NCI-H526 (cell line): ENCODE measurements around the gene ACTMAP.

Source experiments
- DNase-seq, 2 experiments: peaks; one replicate each; lab custom pipeline; 2025; lab: John Stamatoyannopoulos, UW

ACTMAP gene

DNA sequence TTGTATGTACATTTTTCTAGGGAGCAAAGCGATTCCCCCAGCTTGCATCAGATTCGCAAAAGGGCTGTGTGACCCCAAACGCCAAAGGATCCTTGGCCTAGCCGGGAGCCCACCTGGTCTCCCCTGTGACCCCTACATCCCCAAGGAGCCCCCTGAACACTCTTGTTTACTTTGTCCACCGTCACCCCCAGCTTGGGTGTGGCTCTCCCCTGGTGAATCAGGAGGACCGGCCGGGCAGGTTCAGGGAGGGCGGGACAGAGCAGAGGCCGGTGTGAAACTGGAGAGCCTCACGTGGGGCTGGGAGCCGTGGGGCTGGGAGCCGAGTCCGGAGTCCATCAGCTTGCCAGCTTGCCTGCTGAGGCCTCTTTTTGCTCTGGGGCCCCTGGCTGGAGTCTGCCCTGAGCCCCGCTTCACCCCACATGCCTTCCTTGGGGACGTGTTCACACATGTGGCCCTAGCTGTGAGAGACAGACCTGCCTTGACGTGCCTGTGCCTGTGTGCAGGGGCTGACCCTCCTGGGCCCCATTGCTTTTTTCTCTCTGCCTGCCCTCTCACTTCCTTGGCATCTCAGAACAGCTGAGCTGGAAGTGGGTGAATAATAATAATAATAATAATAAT is 31.4 kb downstream of the ACTMAP start:
- DNase-seq = peak; percentile 32 to 80

DNA sequence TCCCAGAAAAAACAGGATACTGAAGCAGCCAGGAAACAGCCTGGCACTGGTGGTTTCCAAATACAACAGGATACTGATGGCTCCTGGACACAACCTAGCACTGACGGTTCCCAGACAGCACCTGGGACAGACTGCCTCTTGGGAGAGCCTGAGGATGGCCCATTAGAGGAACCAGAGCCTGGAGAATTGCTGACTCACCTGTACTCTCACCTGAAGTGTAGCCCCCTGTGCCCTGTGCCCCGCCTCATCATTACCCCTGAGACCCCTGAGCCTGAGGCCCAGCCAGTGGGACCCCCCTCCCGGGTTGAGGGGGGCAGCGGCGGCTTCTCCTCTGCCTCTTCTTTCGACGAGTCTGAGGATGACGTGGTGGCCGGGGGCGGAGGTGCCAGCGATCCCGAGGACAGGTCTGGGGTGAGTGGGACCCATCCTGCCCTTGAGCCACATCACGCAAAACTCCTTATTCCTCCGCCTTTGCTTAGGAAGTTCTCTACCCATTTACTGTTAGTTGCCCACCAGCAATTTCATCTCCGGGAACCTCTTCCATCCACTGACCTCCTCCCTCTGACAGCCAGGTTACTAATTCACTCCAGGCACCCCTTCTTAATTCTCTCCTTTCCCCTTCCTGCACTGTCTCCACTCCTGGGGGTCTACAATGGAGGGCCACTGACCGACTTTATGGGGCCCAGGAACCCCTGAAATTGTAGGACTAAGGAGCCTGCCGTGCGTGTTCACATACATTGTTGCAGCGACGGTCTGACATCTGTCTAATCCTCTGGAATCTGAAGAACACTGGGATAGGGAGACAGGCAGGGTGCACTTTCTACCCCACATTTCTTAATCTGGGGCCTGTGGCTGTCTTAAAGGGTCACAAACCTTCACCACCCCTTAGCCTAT is 32.1 kb downstream of the ACTMAP start:
- DNase-seq = peak; percentile 20 to 58

DNA sequence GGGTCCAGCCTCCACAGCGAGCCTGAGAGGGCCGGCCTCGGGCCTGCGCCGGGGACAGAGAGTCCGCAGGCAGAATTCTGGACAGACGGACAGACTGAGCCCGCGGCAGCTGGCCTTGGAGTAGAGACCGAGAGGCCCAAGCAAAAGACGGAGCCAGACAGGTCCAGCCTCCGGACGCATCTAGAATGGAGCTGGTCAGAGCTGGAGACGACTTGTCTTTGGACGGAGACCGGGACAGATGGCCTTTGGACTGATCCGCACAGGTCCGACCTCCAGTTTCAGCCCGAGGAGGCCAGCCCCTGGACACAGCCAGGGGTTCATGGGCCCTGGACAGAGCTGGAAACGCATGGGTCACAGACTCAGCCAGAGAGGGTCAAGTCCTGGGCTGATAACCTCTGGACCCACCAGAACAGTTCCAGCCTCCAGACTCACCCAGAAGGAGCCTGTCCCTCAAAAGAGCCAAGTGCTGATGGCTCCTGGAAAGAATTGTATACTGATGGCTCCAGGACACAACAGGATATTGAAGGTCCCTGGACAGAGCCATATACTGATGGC is 32.9 kb downstream of the ACTMAP start:
- no peak for DNase-seq

DNA sequence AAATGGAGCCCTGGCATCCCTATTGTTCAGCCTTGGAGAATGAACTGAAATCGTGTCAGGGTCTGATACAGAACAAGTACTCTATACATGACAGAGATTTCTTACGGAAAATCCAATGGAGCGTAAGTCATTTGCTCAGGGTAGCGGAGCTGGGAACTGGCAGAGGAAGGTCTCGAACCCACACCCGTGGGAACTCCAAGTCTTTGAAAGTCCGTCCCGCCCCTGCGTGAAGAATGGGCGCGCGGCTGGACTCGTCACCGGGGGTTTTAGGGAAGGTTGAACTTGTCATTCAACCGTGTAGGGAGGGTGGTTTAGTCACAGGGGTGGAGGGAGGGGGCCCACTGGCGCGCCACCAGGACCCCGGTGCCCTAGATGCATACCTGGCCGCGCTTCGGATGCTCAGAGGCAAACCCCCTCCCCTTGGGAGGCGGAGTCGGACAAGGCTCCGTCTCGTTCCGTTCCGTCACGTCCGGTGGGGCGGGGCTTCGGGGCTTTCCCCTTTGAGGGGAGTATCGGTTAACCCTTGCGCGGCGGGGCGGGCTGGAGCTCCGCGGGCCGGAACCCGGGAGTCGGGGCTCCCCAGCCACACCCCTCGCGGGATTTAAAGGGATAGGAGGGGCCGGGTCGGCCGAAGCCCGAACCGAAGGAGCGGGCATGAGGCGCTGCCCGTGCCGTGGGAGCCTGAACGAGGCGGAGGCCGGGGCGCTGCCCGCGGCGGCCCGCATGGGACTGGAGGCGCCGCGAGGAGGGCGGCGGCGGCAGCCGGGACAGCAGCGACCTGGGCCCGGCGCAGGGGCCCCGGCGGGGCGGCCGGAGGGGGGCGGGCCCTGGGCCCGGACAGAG is 33.6 kb downstream of the ACTMAP start, which contains the start of the genes COQ8B and ITPKC:
TSS of gene COQ8B (minus strand) at position 405 of the 843 bp plus-strand sequence. CDS start 2,254 bp downstream, outside the sequence.
TSS of gene ITPKC (plus strand) at position 631 of the 843 bp plus-strand sequence. CDS start at position 655, 24 bp downstream.
- DNase-seq = peak; percentile 95 to 100

DNA sequence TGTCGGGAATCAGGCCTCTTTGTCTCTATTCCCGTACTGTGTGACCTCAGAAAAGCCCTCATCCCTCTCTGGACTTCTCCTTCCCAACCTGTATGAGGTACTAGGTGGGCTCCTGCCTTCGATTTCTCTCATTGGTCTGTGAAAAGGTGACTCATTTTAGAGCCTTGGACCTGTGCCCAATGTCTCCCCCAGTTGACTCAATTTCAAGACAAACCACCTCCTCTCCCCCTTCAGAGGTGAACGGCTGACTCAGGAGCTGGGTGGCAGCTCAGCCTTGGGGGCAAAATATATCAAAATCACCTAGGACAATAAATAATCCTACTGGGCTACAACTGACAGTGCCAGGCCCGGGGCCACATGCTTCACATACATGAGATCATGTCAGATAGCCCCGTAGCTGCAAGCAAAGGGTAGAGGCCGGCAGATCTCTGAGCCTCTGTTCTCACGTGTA is 34.2 kb downstream of the ACTMAP start:
- DNase-seq = no peak

DNA sequence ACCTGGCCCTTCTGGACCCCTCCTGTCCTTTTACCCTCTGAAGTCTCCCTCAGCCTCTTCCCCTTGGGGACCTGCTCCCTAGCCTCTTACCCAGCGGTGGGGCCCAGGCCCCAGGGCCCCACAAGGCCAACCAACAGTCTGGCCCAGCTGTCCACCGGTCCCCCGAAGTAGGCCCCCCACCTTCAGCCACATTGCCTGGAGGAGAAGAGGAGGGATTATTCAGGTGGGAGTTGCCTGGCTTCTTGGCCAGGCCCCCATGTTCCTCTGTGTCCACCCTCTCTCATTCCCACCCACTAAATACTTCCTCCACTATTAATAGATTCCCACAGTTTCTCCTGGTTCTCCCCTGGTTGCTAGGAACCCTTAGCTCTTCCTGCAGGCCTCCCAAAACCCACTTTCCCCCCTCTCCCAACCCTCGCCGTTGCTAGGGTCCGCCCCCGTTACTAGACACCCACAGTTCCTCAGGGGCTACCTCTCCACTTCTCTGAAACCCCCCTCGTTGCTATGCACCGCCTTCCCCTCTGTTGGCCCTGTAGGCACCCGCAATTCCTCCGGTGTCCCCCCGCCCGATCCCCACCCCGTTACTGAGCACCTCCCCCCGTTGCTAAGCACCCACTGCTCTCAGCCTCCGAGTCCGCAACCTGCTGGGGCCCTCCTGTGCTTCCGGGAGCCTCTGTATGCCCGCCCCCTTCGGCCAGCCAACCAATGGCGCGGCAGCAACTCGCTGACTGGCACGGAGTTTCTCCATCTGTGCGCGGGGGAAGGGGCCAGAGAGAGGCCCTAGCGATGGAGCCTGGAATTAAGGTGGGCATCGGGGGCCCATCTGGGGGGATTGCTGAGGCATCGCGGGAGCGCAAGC is 35.6 kb downstream of the ACTMAP start:
- DNase-seq = peak; percentile 90 to 98

DNA sequence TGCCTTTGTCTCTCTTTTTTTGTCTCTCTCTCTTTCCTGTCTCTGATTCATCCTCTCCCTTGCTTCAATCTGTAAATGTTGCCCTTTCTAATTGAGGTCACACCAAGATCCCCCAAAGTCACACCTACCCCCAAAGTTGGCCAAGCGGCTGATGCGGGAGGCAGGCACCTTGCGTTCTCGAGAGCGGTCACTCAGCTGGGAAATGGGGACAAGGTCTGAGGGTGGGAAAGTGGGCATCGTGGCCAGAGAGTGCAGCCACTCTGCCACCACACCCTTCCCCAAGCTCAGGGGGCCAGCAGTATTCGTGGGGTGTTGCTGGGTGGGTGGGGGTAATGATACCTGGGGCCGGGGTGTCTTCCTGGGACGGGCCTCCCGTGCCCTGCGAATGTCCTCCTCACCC is 36.3 kb downstream of the ACTMAP start:
- no peak for DNase-seq

DNA sequence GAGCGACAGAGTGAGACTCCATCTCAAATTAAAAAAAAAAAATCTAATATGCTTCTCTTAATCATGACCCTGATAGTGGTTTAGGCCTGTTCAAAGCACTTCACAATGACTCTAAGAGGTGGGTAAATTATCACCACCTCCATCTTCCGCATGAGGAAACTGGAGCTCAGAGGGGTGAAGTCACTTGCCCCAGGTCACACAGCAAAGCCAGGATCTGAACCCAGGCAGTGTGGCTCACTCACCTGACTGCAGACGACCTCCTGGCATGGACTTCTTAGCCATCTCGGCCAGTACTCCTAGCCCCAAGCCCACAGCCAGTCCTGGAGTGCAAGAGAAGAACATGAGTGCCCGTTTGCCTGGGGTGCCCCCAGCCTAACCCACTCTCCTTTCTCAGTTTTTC is 40.5 kb downstream of the ACTMAP start:
- DNase-seq = no peak

DNA sequence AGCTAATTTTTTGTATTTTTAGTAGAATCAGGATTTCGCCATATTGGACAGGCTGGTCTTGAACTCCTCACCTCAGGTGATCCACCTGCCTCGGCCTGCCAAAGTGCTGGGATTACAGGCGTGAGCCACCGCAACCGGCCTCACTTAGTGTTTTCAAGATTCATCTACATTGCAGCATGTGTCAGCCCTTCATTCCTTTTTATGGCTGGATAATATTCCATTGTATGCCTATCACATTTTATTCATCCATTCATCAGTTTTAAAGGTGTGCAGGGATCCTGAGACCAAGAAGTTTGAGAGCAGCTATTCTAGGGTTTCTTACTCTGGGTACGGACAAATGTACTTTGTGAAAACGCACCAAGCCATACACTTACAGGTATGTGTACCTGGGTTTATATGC is 42.7 kb downstream of the ACTMAP start:
- no peak for DNase-seq

DNA sequence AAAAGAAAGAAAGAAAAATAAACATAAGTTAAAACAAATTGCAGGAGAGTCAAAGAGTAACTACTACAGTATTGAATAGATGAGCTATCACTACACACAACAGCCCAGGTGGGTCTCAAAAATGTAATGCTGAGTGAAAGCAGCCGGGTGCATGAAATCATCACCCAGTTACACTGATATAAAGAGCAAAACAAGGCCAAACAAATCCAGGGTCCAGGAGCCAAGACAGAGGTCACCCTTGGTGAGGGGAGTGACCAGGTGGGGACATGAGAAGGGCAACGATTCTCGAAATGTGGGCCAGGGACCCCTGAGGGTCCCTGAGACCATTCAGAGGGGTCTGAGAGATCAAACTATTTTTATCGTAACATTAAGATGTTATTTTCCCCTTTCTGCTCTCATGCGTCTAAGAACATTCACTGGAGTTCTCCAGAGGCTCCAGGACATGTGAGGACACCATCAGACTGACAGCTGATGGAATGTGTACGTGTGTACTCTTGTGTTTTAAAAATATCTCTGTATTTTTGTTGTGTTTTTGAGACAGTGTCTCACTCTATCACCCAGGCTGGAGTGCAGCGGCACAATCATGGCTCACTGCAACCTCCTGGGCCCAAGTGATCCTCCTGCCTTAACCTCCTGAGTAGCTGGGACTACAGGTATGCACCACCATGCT is 44.2 kb downstream of the ACTMAP start:
- DNase-seq = no peak

DNA sequence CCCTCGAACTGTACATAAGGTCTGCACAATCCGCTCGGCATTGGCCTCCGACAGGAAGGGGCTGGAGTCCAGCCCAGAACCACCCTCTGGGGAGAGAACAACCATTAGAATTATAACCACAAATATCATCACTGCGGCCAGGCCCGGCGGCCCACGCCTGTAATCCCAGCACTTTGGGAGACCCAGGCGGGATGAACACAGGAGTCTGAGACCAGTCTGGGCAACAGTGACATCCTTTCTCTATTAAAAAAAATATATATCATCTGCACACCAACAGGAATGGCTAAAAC is 45.0 kb downstream of the ACTMAP start:
- DNase-seq = no peak

DNA sequence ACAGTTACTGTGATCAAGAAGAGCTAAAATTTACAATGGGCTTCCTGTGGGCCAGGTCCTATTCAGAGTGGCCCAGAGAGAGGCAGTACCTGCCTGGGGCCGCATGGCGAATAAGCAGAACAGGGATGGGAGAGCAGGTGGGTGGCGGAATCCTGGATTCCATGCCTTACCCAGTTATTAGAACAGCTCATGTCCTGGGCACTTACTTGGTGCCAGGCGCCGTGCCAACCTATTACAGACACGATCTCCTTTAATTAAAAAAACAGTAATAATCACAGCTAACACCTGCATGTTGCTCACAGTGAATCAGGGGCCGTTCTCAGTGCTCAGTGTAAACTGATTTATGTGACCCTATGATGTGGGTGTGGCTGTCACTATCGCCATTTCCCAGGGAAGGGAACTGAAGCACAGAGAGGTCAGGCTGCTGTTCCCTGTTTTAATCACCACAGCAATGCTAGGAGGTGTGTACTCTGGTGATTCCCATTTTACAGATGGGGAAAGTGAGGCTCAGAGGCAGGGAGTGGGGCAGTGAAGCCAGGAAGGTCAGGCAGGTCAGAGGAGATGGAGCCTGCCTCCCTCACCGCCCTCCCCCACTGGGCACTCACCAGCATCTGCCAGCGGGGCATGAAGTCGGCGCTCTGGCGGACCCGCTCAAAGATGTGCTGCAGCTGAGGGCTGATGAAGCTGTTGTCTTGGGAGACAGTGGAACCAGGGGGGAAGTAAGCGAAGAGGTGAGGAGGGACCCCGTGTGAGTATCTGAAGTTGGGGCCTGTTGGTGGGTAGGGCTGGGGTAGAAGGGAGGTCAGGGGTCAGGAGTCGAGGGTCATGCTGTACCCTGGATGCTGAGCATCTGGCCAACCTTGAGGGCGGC is 45.6 kb downstream of the ACTMAP start:
- no peak for DNase-seq

DNA sequence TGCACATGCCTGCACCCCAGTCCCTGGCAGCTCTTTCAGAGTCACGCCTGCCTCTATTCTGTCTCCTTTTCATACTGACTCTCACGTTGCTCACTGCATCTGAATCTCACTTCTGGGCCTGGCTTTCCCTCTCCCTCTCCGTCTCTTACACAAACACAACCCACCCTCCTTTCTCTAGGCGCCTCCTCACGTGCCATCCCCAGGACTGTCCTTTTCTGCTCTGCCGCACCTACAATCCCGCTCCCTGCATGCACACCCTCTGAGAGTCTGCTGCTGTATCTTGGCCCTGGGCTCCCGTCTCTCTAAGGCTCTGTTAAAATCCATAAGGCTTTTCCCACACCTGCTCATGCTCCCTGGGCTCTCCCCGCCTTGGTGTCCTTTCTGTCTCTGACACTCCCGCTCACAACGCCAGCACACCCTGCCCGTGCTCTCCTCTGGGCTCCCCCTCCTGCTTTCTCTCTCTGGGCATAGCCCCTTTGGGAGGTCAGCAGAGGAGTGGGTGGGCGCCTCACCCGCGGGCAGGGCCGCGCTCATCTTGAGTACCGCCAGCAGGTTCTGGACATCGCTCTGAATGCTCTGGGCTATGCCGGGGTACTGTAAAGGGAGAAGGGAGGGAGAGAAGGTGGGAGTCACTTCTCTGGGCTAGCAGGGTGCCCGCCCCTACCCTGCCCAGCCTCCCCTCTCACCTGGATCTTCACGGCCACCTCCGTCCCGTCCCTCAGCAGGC is 47.1 kb downstream of the ACTMAP start:
- DNase-seq = no peak

DNA sequence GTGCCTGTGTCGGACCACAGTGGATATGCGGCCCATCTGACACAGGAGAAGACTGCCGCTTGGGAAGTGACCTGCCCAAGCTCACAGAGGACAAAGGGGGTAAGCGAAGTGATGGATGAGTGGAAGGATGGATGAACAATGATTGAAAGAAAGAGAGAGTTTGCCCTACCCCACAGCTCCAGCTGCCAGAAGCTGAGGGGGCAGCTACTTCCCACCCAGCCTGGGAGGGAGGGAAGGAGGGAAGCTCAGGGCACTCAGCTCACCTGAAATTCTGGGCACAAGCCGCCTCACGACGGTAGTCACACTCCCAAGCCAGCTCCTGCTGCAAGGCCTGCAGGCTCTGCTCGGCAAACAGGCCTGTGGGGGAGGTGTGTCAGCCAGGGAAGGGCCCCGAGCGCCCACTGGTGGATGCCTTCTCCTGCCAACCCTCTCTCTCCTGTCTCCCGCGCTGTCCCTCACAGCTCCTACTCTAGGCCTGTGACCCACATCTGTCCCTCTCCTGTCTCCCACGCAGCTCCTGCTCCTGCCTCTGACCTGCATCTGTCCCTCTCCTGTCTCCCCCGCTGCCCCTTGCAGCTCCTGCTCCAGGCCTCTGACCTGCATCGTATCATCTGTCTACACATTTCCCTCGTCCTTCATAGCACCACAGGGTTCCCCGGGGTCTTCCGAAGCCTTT is 47.8 kb downstream of the ACTMAP start:
- DNase-seq = peak; percentile 12 to 61

DNA sequence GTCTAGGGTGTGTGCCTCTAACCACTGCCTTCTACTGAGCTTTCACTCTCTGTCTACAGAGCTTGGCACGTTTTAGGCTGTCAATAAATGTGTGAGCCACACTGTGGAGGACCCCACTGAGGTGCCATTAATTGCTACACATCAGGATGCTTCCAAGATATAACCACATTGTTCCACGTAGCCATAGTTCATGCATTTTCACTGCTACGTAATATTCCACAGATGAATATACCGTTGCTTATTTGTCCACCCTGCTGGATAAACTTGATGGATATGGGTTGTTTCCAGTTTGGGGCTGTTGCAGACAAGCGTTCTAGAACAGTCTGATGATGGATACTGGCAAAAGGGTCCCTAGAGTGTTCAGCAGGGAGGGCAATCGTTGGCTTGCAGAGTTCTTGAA is 48.5 kb downstream of the ACTMAP start:
- no peak for DNase-seq

DNA sequence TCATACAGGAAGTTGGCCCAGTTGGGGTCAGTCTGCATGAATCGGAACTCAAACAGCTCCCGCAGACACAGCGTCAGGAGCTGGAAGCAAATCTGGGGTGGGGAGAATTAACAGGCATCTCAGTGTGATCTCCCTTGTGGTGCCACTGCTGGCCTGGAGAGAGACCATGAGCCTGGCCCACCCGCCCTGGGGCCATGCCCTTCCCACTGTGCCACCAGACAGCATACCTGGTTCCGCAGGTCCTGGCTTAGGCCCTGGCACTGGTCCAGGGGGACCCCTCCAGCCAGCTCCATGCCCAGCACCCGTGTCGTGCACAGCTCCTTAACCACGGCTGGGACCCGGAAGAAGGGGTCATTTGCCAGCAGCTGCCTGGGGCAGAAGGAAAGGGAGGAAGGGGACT is 50.2 kb downstream of the ACTMAP start:
- no peak for DNase-seq

DNA sequence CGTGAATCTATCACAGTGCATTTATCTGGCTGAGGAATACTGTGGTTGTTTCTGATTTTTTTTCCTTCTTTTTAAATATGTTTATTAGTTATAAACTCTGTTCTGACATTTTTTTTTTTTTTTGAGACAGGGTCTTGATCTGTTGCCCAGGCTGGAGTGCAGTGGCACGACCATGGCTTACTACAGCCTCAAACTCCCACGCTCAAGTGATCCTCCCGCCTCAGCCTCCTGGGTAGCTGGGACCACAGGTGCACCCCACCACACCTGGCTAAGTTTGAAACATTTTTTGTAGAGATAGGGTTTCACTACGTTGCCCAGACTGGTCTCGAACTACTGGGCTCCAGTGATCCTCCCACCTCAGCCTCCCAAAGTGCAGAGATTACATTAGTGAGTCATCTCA is 53.3 kb downstream of the ACTMAP start:
- DNase-seq = no peak

DNA sequence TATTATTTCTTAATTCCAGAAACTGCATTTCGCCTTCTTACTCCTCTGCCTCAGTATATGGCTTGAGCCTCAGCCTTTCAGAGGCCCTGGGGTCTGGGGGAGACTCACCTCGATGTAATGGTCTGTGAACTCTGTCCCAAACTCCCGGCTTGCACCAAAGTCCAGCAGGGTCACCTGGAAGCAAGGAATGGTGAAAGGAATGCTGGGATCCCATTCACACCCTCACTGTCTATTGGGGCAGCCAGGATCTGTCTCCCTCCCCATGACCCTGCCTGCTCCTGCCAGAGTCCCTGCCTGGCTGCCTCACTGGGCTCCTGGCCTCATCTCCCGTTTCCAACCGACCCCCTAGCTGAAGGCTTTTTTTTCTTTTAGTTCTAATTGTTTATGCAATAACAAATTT is 54.4 kb downstream of the ACTMAP start:
- no peak for DNase-seq
